Measurements from ENCODE around the gene SUCO. TPM values are rescaled to one million over a fixed set of nuclear protein-coding genes. Genes with fewer than 3 reads are reported as not detected.

The SUCO gene
- total and polyA plus RNA-seq, 2 of the 8 experiments (the other 6 are each of a cell fraction or from before 2014, with no cell fraction given): 8.3 to 35.8 TPM

DNA sequence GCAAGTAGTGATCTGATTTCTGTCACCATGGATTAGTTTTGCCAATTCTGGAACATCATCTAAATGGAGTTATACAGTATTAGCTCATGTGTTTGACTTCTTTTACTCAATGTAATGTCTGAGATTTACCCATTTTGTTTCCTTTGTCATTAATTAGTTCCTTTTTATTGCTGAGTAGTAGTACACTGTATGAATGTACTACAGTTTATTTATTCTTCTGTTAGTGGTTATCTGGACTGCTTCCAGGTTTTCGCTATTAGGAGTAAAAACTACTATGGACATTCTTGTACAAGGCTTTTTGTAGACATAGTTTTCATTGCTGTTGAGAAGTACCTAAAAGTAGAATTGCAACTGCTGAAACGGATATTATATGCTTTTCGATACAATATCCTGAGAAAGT is 14.1 kb downstream of the SUCO start:
- no peak overlapping the region for H2BK120ac ChIP-seq (replicated peaks; ENCODE audit: low read depth, low read length)
- DNase-seq (ENCODE audit: low read depth in 1 of 2, low spot score in 2 of 2) (no peak), FAIRE-seq (no peak)
- no peak overlapping the region for H4K5ac ChIP-seq (ENCODE audit: insufficient read length, low read depth, low read length)
- H4K91ac ChIP-seq (replicated peaks; ENCODE audit: insufficient read length, low read length): no peak overlapping the region
- TF ChIP-seq EZH2 (IDR thresholded peaks at IDR 0.05; ENCODE audit: low read depth, low read length, severe bottlenecking) (no peak), POU5F1 (IDR thresholded peaks at IDR 0.05; ENCODE audit: low read depth, low read length) (no peak)
- H3K23me2 ChIP-seq (ENCODE audit: low read depth, low read length): peaks cover 3% of the 10 kb centered on the region; the same call in 1 of the 2 replicates
- 90% methylated on average over 3 of the region's 3 CpGs; no CpG with 5 or more reads in 1 of the 2 experiments for WGBS, 2 experiments (ENCODE audit: extremely low coverage in 1 of 2, insufficient coverage in 1 of 2, insufficient read length in 1 of 2, insufficient replicate concordance in 2 of 2, low coverage in 1 of 2, low lambda C conversion rate in 2 of 2, missing lambda C conversion rate in 1 of 2)
- no peak overlapping the region for H3K4me2 ChIP-seq (ENCODE audit: insufficient read depth in 1 of 2, low read depth in 2 of 2, low read length in 2 of 2)
- no peak overlapping the region for H3K27ac ChIP-seq (ENCODE audit: low read depth, low read length)
- peaks cover 6 to 7% of the 10 kb centered on the region in 2 experiments for H4K20me1 ChIP-seq (replicated peaks in 1 of 2; ENCODE audit: control insufficient read depth in 1 of 2, insufficient read depth in 2 of 2, low read length in 2 of 2)
- H3K9ac ChIP-seq (replicated peaks in 1 of 4; ENCODE audit: extremely low read depth in 1 of 4, low read depth in 3 of 4, low read length in 3 of 4): no peak overlapping the region
- H3K9me3 ChIP-seq (ENCODE audit: insufficient read depth in 2 of 2, low read depth in 1 of 2, low read length in 1 of 2): no peaks in the 10 kb centered on the region
- H2BK20ac ChIP-seq (ENCODE audit: low read length): no peak overlapping the region
- no peaks in the 10 kb centered on the region for H3K36me3 ChIP-seq (ENCODE audit: control insufficient read depth in 2 of 4, insufficient read depth in 4 of 4, low read length in 3 of 4)
- no peak overlapping the region for H2AFZ ChIP-seq (ENCODE audit: low read length)
- H2AK5ac ChIP-seq (ENCODE audit: low read depth, low read length): no peak overlapping the region
- peaks cover 0 to 15% (median under 1%) of the 10 kb centered on the region in 4 experiments; a peak in 3 of 7 replicates for H3K4me1 ChIP-seq (replicated peaks in 1 of 4; ENCODE audit: control insufficient read depth in 3 of 4, insufficient read depth in 4 of 4, low read length in 3 of 4)
- no peak overlapping the region for H3K4ac ChIP-seq (replicated peaks; ENCODE audit: insufficient read length, low read depth, low read length)
- no peak overlapping the region for H3K4me3 ChIP-seq (ENCODE audit: extremely low read depth in 1 of 4, insufficient read depth in 2 of 4, low read depth in 3 of 4, low read length in 4 of 4)
- no peak overlapping the region for H3K18ac ChIP-seq (ENCODE audit: extremely low read depth, low read length)
- H3K79me1 ChIP-seq (ENCODE audit: low read depth, low read length): peaks cover 2% of the 10 kb centered on the region; the same call in 1 of the 2 replicates
- no peak overlapping the region for H3K14ac ChIP-seq (ENCODE audit: insufficient read length)
- H2BK5ac ChIP-seq (ENCODE audit: low read depth, low read length): no peak overlapping the region
- ChIA-PET CTCF (ENCODE audit: partially characterized antibody) (no interaction called here), POLR2A (ENCODE audit: partially characterized antibody) (interaction anchor here (1.0 kb wide), 1 partner anchor 14 kb away, joined by 4 read pairs; the partner anchor contains the start of gene SUCO)
- H3K56ac ChIP-seq (replicated peaks; ENCODE audit: insufficient read length, low read depth, low read length): no peak overlapping the region
- no peak overlapping the region for H4K8ac ChIP-seq (ENCODE audit: extremely low read depth, insufficient read depth, low read length)
- H3K79me2 ChIP-seq (ENCODE audit: control insufficient read depth in 1 of 2, insufficient read depth in 2 of 2, low read length in 2 of 2): peaks cover 8 to 100% of the 10 kb centered on the region in 2 experiments
- H3K27me3 ChIP-seq (replicated peaks in 1 of 4; ENCODE audit: control insufficient read depth in 3 of 4, extremely low read depth in 1 of 4, insufficient read depth in 3 of 4, low read length in 3 of 4): no peaks in the 10 kb centered on the region
- H2BK12ac ChIP-seq (ENCODE audit: low read depth, low read length): no peak overlapping the region
- H3K23ac ChIP-seq (ENCODE audit: insufficient read length): no peak overlapping the region
- H2BK15ac ChIP-seq (ENCODE audit: low read length): no peak overlapping the region
